ENCODE data around the gene C1orf53. TPM values are rescaled to one million over a fixed set of nuclear protein-coding genes. Genes with fewer than 3 reads are reported as not detected.
"Not testable (repeated sequence)": the region's sequence is repeated elsewhere in the genome, so short reads cannot be mapped to it uniquely, and the experiment has no call there.

The C1orf53 gene
- total RNA-seq, 1 experiment from 2014 or later: 1.4 TPM

DNA sequence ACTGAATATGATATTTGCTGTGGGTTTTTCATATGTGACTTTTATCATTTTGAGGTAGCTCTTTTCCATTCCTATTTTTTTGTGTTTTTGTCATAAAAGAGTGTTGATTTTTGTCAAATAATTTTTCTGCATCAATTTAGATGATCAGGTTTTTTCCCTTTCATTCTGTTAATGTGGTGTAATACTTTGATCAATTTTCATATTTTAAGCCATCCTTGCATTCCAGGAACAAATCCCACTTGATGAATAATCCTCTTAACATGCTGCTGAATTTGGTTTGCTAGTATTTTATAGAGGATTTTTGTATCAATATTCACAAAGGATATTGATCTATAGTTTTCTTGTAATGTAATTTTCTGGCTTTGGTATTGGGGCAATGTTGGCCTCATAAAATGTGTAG is 25.5 kb upstream of the C1orf53 start:
- no peak overlapping the region for H3K27ac Mint-ChIP-seq
- Histone ChIP-seq H3K4ac (ENCODE audit: low read depth, low read length) (no peak overlapping the region), H2BK12ac (ENCODE audit: insufficient read length, low read depth, low read length) (no peak overlapping the region), H3K4me2 (ENCODE audit: insufficient read depth, insufficient read length, low read length) (no peak overlapping the region), H4K5ac (ENCODE audit: insufficient read length, low read depth, low read length) (no peak overlapping the region), H3K9me3 (ENCODE audit: control insufficient read depth, low read depth, low read length) (no peaks in the 10 kb centered on the region), H3K27ac (ENCODE audit: insufficient read length, low read depth, low read length) (no peak overlapping the region), H3K23me2 (ENCODE audit: insufficient read length, low read depth, low read length, poor library complexity, severe bottlenecking) (no peaks in the 10 kb centered on the region), H3K9ac (ENCODE audit: extremely low read depth, insufficient read length, low read length) (no peak overlapping the region), H3K23ac (ENCODE audit: insufficient read length, low read depth, low read length) (no peak overlapping the region), H3K4me1 (ENCODE audit: insufficient read depth, low read length) (no peaks in the 10 kb centered on the region), H3K18ac (ENCODE audit: insufficient read length, low read depth, low read length) (no peak overlapping the region), H2AK5ac (ENCODE audit: insufficient read length, low read length) (no peak overlapping the region), H4K8ac (replicated peaks; ENCODE audit: insufficient read length, low read depth, low read length) (no peak overlapping the region), H3K14ac (ENCODE audit: insufficient read depth, low read length) (no peak overlapping the region), H2AFZ (ENCODE audit: low read length) (no peak overlapping the region), H2BK20ac (ENCODE audit: low read depth, low read length, poor library complexity, severe bottlenecking) (no peak overlapping the region), H2BK15ac (ENCODE audit: low read depth, low read length) (no peak overlapping the region), H2BK5ac (ENCODE audit: insufficient read length, low read length) (no peak overlapping the region), H3T11ph (ENCODE audit: low read length) (no peak overlapping the region), H3K56ac (ENCODE audit: insufficient read length, low read depth, low read length) (no peak overlapping the region), H3K79me1 (ENCODE audit: insufficient read depth, low read depth, low read length, poor library complexity, severe bottlenecking) (no peaks in the 10 kb centered on the region), H3K27me3 (ENCODE audit: insufficient read depth, low read length) (no peaks in the 10 kb centered on the region), H4K91ac (ENCODE audit: insufficient read length, low read depth, low read length) (no peak overlapping the region), H2BK120ac (ENCODE audit: low read depth, low read length, poor library complexity, severe bottlenecking) (no peak overlapping the region), H3K79me2 (ENCODE audit: insufficient read depth, low read length) (no peaks in the 10 kb centered on the region), H4K20me1 (ENCODE audit: control insufficient read depth, insufficient read depth, insufficient read length) (no peaks in the 10 kb centered on the region)
- no peak overlapping the region for H3K4me3 Mint-ChIP-seq
- H3K27me3 Mint-ChIP-seq (ENCODE audit: low read depth): no peaks in the 10 kb centered on the region
- H3K9me3 Mint-ChIP-seq: peaks cover 6 to 12% of the 10 kb centered on the region in 2 experiments; a peak in 4 of 5 replicates
- H3K4me1 Mint-ChIP-seq: no peaks in the 10 kb centered on the region
- no peak for DNase-seq
- TF ChIP-seq, protein P1, sequence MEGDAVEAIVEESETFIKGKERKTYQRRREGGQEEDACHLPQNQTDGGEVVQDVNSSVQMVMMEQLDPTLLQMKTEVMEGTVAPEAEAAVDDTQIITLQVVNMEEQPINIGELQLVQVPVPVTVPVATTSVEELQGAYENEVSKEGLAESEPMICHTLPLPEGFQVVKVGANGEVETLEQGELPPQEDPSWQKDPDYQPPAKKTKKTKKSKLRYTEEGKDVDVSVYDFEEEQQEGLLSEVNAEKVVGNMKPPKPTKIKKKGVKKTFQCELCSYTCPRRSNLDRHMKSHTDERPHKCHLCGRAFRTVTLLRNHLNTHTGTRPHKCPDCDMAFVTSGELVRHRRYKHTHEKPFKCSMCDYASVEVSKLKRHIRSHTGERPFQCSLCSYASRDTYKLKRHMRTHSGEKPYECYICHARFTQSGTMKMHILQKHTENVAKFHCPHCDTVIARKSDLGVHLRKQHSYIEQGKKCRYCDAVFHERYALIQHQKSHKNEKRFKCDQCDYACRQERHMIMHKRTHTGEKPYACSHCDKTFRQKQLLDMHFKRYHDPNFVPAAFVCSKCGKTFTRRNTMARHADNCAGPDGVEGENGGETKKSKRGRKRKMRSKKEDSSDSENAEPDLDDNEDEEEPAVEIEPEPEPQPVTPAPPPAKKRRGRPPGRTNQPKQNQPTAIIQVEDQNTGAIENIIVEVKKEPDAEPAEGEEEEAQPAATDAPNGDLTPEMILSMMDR (conservative IDR thresholded peaks at IDR 0.05): no peak
- peaks cover 0 to 5% (median 0%) of the 10 kb centered on the region in 3 experiments; a peak in 2 of 7 replicates for H3K36me3 Mint-ChIP-seq (ENCODE audit: insufficient read depth in 1 of 3, low read depth in 3 of 3)

DNA sequence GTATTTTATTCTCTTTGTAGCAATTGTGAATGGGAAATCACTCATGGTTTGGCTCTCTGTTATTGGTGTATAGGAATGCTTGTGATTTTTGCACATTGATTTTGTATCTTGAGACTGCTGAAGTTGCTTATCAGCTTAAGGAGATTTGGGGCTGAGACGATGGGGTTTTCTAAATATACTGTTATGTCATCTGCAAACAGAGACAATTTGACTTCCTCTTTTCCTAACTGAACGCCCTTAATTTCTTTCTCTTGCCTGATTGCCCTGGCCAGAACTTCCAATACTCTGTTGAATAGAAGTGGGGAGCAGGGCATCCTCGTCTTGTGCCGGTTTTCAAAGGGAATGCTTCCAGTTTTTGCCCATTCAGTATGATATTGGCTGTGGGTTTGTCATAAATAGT is 22.0 kb upstream of the C1orf53 start:
- not testable (repeated sequence) for H4K91ac ChIP-seq (ENCODE audit: insufficient read length, low read depth, low read length); H3K9ac ChIP-seq (ENCODE audit: extremely low read depth, insufficient read length, low read length); H3K27ac ChIP-seq (ENCODE audit: insufficient read length, low read depth, low read length); H3K36me3 Mint-ChIP-seq (ENCODE audit: insufficient read depth in 1 of 3, low read depth in 3 of 3); H2BK20ac ChIP-seq (ENCODE audit: low read depth, low read length, poor library complexity, severe bottlenecking); H3K23me2 ChIP-seq (ENCODE audit: insufficient read length, low read depth, low read length, poor library complexity, severe bottlenecking); H3K27me3 ChIP-seq (ENCODE audit: insufficient read depth, low read length); H3K27me3 Mint-ChIP-seq (ENCODE audit: low read depth); H4K8ac ChIP-seq (replicated peaks; ENCODE audit: insufficient read length, low read depth, low read length); H3K56ac ChIP-seq (ENCODE audit: insufficient read length, low read depth, low read length); H2AK5ac ChIP-seq (ENCODE audit: insufficient read length, low read length); H4K20me1 ChIP-seq (ENCODE audit: control insufficient read depth, insufficient read depth, insufficient read length); H3K18ac ChIP-seq (ENCODE audit: insufficient read length, low read depth, low read length); H2BK5ac ChIP-seq (ENCODE audit: insufficient read length, low read length); H3K79me2 ChIP-seq (ENCODE audit: insufficient read depth, low read length); H2AFZ ChIP-seq (ENCODE audit: low read length); H3K14ac ChIP-seq (ENCODE audit: insufficient read depth, low read length); H4K5ac ChIP-seq (ENCODE audit: insufficient read length, low read depth, low read length); H2BK120ac ChIP-seq (ENCODE audit: low read depth, low read length, poor library complexity, severe bottlenecking); H3K27ac Mint-ChIP-seq; H3K23ac ChIP-seq (ENCODE audit: insufficient read length, low read depth, low read length); H2BK12ac ChIP-seq (ENCODE audit: insufficient read length, low read depth, low read length); H3K4ac ChIP-seq (ENCODE audit: low read depth, low read length); DNase-seq; H3K9me3 ChIP-seq (ENCODE audit: control insufficient read depth, low read depth, low read length); H3K4me1 ChIP-seq (ENCODE audit: insufficient read depth, low read length); H3T11ph ChIP-seq (ENCODE audit: low read length); H3K4me1 Mint-ChIP-seq; H3K79me1 ChIP-seq (ENCODE audit: insufficient read depth, low read depth, low read length, poor library complexity, severe bottlenecking); H3K4me3 Mint-ChIP-seq; H3K4me2 ChIP-seq (ENCODE audit: insufficient read depth, insufficient read length, low read length); H2BK15ac ChIP-seq (ENCODE audit: low read depth, low read length)
- peaks cover 6 to 12% of the 10 kb centered on the region in 2 experiments; a peak in 4 of 5 replicates for H3K9me3 Mint-ChIP-seq
- no CpG with 5 or more reads among the region's 4 CpGs for WGBS (ENCODE audit: extremely low coverage, insufficient read length, low lambda C conversion rate)
